GM18502 (cell line): ENCODE measurements around the gene EMID1.

ENCODE experiments used
- ATAC-seq: cut with Tn5 transposase; IDR thresholded peaks from one replicate; pipeline ENCODE4 v1.9.1; 2021; ENCODE audit warnings: mild to moderate bottlenecking; ENCODE audit not compliant: unreplicated experiment, poor library complexity

The EMID1 gene

DNA sequence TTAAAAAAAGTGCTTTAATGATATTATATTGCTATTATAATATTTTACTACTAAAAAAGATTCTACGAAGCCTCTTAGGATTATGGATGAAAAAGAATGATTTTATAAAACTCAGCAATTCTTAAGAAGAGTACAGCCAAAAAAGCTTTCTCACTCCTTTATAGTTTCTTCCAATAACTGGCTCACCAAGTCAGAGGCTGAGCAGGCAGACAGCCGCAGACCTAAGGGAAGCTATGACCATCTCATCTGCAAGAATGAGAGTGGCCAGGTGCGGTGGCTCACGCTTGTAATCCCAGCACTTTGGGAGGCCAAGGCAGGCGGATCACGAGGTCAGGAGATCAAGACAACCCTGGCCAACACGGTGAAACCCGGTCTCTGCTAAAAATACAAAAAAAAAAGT is 12.7 kb upstream of the EMID1 start:
- no peak for ATAC-seq

DNA sequence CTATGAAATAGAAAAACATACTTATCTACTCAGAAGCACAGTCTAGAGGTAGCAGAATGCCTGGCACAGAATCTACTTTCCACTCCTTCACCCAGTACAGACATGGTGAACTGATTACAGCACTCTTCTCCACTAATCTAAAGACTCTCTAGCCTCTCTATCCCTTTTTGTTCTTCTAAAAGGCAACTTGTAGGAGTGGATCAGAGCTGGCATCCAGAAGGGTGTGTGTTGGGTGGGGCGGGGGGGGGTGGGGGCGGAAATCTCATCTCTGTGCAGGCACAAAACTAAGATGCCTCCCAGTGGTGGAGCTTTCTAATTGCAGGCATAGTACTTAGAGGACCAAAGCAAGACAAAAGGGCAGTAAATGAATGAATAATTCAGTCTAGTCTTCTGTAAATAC is 11.5 kb upstream of the EMID1 start:
- no peak for ATAC-seq

DNA sequence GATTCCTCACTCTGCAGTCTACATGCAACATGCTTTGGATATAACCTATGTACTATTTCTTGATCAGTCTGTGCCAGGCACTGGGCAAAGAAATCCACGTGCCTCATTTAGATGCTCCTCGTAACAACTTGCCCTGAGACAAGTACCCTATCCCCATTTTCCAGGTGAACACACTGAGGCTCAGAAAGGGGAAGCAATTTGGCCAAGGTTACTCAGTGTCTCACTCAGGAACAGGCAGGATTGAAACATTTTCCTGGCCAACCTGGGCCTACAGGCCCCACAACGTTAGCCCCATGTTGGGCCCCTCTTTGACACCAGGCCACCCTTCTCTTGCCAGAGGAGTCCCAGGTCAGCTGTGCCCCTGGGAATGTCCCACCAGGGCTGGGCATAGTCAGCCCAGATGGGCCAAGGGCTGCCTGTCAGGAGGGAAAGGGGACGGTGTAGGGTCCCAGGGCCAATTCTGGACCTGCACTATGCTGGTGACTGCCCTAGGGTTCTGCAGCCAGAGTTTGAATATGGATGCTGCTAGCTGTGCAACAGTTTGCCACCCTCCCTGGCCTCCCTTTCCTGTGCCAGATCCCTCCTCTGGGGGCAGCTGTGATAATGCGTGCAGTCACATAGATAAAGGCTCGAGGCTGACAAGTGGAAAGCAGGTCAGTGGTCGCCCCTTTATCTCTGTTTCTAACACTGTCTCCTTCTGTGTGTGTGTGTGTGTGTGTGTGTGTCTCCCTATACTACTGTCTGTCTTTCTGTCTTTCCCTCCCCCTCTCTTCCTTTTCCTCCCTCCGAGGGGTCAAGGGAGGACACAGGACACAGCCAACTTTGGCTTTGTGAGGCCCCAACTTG is 10.4 kb upstream of the EMID1 start:
- ATAC-seq = no peak

DNA sequence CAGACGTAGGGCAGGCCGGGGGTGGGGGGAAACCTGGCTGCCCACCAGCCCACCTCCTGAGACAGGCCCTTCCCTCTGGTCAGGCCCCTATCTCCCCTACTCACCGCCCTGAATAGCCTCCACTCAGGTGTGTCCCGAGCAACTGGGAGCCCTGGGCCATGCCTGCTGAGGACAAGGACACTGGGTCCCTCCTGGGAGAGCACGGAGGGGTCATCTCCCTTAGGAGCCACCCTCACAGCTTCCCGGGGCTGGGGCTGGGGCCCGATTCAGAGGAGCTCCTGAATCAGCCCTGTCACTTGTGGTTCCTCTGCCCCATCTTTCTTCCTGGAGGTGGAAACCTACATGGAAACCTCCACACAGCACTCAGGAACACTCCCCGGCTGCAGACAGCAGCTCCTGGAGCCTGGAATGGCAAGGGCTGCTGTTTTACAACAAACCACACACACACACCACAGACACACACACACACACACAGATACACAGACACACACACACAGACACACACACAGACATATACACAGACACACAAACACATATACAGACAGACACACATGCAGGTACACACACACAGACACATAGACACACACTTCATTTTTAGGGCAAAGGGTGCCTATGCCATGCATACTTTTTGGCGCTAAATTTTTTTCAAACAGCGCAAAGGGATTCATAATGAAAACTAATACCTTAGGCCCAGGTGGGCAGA is 9.6 kb upstream of the EMID1 start:
- ATAC-seq = no peak

DNA sequence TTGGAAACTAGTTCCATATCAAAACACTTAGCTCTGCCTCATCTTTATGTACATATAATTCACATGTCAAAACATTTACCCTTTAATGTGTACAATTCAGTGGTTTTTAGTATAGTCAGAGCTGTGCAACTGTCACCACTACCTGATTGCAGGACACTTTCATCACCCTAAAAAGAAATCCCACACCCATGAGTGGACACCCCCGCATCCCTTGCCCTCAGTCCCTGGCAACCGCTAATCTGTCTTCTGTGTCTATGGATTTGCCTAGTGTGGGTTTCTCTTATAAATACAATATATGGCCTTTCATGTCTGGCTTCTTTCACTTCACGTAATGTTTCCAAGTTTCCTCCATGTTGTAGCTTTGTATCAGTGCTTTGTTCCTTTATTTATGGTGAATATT is 8.6 kb upstream of the EMID1 start:
- no peak for ATAC-seq

DNA sequence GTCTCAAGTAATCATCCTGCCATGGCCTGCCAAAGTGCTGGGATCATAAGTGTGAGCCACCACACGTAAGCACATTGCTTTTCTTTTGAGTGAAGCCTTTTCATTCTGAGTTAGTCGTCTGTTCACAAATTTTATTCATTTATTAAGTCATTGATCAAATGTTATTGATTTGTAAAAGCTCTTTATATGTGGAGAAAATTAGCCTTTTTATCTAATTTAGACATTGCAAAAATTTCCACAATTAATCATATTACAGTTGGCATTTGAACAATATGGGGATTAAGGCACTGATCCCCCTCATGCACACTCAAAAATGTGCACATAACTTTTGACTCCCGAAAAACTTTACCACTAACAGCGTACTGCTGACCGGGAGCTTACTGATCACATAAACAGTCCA is 7.5 kb upstream of the EMID1 start:
- ATAC-seq = no peak

DNA sequence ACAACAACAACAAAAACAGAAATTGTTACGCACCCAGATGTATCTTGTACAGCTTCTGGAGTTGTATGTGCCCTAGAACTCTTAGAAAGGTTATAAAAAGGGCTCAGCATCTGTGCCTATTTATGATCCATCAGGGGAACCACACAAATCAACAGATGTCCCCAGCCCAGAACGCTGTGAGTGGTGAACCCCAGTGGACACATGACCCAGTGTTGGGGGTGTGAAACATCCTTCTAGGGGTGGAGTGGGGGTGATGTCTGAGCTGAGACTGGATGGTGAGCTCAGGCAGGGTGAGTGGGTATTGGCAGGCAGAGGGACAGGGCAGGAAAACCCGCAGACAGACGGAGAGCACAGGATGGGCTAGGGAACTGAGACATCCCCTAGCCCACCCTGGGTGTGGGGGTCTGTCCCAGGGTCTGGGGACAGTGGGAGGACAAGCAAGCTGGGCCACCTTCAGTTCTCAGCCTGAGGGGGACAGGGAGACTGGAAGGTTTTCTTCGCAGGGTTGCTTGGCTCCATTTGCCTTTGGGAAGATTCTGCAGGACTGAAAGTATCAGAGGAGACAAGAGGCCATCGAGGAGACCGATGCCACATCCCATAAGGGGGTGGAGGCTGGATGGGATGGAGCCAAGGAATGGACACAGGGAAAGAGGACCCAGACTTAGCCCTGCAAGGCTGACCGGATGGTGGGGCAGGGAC is 5.8 kb upstream of the EMID1 start:
- no peak for ATAC-seq

DNA sequence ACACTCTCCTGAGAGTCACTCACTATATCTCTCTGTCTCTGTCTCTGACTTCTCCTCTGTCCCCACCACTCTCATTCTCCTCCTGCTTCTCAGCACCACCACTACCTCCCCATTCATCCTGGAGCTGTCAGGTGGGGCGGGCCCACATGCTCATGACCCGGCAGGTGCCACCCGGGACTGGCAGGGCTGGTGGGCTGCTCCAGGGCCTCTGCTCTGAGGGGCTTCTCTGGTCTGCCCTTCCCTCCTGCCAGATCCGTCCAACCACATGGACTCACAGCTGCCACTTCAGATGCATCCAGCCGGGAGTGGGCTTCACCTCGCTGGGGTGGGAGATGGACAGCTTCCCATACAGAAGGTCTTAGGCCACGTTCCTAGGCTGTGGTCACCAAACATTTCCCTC is 4.8 kb upstream of the EMID1 start:
- no peak for ATAC-seq

DNA sequence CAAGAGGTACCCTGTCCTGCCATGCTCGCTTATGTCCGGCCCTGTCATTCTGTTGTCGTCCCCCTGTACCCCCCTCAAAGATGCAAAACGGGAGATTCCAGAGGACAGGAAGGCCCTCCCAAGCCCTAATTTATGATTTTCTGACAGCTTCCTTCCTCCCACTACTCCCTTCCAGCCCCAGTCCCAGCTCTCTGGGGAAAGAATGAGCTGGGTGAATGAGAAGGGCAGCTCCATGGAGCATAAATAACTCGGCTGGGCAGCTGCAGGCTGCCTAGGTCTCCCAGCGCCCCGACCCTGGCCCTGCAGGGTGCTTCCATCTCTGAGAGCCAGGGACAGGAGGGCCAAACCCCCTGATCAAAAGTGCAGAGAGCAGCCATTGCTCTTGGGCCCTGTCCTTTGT is 3.9 kb upstream of the EMID1 start:
- ATAC-seq = no peak

DNA sequence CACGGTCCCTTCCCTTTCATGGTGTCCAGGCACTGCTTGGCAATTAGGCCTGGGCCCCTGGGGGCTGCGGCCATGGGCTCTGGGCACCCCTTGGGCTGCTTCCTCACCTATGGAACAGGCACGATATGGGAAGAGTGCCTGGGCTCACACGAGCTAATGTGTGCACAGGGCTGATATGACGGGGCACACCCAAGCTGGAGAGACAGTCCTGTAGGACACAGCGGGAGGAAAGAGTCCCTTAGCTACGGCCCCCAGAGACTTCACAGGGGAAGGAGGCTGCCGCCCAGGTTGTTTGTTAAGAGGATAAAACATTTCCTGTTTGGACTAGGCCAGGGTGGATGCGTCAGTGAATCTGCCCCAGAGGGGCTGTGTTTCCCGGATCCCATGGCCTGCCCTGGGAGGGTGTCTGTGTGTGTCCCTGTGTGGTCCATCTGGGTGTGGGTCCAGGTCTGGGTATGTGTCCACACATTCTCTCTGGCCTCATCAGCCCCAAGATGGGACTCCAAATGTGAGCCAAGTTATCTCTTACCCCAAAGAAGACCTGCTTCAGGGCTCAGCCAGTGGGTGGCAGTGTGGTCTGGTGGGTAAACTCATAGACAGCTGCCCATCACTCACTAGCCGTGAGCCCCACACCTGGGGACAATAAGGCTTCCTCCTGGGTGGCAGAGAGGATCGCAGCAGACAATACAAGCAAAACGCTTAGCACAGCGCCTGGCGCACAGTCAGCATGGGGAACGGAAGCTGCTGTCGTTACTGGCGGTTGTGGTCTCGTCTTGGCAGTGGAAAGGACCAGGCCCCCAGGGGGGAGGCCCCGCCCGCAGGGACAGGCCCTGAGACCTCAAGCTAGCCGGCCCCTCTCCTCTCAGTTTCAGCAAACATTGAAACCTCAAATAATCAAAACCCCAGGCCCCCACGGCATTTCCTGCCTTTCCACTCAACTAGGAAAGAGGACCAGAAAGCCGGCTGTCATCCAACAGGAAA is 3.2 kb upstream of the EMID1 start:
- peak; percentile 75 for ATAC-seq

DNA sequence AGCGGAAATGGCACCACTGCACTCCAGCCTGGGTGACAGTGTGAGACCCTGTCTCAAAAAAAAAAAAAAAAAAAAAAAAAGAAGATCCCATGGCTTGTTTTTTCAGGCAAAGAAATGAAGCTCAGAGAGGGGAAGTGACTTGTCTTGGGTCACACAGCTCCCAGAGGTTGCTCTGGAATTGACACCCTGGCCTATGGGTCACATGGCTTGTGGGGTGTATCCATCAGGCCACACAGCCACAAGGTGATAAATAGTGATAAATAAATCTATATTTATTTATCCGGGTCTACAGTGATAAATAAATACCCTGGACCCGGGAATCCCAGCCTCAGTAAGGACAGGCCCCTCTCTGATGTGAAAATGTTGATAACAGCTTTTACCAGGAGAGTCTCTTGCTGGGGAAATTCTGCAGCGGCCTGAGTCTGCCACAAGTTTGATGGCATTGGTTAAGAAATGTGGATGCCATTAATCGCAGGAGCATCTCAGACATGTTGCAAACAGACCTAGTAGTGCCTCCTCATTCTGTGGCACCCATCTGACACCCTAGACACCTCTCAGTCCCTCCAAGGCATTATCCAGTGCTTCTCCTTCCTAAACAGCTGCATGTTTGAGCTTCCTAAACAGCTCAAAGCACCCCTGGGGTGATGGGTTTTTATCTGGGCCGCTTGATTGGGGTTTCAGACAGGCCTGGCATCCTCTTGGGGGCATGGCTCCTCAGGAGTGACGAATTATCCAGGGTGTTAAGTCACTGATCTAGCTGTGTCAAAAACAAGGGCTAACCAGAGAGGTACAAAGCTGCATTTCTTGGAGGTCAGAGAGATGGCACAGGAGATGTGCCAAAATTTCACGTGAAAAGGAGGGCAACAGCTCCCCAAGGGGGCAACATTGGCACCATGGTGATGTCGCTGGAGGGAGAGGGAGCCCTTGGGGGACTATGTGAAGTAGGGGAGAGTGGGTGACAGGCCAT is 1.9 kb upstream of the EMID1 start:
- no peak for ATAC-seq

DNA sequence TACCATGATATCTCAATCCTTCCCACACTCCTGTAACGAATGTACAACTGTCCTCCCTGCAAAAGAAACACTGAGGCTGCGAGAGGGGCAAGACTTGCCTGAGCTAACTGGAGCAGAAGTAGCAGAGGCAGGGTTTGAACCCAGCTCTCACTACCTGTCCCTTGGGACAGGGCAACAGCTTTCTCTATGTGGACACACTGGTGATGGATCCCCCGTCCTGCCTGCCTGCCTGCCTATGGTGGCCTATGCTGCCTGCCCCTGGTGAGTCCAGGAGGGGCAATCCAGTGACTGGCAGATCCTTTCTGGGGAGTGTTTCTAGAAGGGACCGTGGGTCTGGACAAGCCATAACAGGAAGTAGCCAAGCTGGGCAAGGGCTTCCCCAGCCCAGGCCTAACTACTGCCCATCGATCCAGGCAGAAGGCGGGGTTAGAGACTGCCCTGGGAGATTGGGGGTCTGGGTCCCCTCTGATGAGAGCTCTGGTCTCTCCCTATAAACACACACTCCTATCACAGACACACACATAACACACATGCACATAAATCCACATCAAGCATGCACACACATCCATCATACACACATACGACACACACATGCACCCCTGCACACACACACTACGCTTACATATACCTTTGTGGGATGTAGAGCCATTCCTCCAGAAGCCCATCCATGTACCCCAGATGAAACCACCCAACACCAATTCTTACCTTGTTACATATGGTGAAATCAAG is 1.1 kb upstream of the EMID1 start:
- ATAC-seq = no peak

DNA sequence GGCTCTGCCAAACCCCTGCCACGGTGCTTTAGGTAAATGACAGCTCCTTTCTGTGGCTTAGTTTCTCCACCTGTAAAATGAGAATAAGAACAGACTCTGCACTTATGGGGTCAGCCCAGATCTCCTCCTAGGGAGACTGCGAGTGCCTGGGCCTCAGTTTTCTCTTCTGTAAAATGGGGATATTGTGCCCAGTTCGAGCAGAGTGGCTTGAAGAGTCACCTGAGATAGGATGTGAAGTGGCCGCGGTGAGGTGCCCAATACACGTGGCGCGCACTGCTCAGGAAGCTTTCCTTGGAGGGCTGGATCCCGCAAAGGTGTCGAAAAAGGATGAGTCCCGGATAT is 473 bp upstream of the EMID1 start:
- ATAC-seq = no peak

DNA sequence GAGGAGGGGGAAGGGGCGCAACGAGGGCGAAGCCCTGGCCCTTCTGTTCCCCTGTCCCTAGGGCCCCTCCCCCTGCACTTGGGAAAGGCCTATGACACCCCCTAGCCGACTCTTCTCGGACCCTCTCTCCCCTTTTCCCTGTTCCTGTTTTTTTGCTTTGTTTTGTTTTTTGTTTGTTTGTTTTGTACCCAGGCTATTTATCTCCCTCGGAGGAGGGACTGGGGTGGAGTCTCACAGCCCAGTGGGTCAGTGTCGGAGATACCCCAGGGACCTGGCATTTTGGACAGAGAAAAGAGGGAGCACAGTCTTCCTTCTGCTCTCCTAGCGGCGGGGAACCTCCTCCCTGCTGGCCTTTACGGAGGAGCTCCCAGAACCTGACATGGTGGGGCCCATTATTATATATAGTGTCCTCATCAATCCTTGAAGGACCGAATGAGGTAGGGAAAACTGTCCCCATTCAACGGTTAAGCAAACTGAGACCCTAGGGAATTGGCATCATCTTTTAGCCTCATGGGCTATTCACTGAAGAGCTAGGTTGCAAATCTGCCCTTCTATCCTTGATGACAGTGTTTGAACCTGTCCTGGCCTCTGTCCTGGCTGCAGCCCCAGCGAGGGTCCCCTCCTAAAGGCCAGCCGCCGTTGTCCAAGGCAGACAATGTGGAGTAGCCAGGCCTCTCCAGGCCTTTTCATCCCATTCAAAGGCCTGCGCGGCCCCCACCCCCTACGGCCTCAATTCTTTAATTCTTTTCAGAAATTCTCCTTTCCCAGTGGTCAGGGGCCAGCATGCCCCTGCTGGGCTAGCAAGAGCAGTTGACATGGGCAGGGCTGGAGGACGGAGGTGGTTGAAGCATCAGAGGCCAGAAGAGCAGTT is 911 bp downstream of the EMID1 start:
- ATAC-seq = no peak

DNA sequence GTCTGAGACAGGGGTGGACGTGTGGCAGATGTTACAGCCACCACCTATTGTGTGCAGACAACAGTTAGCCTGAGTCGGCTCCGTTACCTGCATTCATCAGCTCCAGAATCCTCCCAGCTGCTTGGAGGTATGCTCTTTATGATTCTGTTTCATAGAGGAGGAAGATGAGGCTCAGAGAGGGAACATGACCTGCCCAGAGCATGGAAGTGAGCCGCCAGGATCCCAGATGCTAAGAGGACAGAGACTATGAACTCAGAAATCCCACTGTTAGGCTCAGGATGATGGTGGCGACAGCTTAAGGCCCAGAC is 1.5 kb downstream of the EMID1 start:
- ATAC-seq = no peak

DNA sequence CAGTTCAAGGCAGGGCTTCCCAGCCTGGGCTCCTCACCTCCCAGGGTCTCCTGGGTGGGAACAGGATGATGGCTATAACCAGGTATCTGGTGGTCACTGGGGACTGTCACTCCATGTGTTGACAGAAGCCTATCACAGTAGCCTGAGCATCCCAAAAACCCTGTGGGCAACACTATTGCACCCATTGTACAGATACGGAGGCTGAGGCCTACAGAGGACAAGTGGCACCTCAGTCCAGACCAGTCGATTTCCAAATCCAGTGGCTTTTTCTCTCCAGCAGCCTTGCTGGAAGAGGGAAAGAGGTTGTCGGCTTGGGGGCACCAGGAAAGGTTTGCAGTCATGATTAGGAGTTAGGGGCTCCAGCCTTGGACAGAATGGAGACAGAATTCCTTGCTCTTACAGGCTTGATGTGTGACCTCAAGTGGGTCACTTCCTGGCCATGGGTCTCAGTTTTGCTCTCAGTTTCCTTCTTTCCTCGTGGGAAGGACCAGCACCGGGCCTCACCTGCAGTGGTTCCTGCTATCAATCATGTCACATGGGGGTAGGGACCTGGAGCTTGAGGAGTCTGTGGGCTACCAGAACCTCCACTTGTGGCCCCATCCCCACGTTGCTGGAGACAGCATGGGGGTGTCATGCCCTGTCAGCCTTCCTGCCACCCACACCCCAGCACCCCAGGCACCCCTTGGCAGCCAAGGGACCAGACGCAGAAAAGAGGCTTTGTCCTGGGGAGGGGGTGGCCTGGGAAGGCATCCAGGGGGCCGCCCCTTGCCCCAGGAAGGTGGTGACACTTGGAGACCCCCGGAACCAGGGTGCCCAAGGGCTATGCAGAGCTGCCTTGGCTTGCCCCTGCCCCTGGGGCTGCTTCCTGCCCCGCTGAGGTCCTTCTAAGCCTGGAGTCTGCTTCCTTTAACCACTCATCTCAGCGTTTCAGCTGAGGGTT is 2.1 kb downstream of the EMID1 start:
- ATAC-seq = no peak

DNA sequence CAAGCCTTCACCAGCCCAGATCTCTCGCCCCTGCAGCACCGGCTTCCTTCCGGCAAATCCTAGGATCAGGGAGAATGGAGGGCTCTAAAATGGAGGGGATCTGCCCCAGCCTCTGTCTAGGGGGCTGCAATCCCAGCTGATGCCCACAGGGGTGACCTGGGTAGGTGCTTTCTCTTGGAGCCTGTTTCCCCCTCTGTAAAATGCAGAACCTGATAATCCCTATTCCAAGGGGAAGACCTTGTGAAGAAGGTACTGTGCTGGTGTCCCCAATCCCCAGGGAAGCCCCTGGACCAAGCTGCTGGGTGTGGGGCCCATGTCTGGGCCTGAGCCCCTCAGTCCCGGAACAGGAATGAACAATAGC is 2.8 kb downstream of the EMID1 start:
- no peak for ATAC-seq
